Measurements from ENCODE around the gene CRYBG3.

CRYBG3 gene

DNA sequence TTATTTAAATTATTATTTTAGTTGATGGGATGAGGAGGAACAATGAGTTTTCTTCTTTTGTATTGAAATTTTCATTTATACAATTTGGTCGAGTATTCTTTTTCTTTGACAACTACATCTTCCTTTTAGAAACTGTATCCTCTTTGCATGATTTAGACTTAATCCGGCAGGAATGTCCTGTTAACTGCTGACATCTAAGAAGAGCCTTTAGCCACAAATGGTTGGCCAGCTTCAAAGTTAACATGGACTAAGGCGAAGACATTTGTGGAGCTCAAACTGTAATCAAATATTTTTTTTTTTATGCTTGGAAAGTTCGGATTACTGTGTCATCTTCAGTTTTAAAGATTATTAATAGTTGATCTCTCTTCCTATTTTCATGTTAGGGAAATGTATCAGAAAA lies 107.2 kb downstream of the CRYBG3 start:
- Mint-ChIP-seq H3K4me3 (no peak overlapping the region), H3K27ac (no peak overlapping the region), H3K9me3 (no peaks in the 10 kb centered on the region), H3K27me3 (ENCODE audit: low read depth) (no peaks in the 10 kb centered on the region), H3K4me1 (ENCODE audit: low read depth) (no peaks in the 10 kb centered on the region), H3K36me3 (ENCODE audit: low read depth) (peaks cover 22% of the 10 kb centered on the region)
- no peak for DNase-seq (ENCODE audit: low spot score)

DNA sequence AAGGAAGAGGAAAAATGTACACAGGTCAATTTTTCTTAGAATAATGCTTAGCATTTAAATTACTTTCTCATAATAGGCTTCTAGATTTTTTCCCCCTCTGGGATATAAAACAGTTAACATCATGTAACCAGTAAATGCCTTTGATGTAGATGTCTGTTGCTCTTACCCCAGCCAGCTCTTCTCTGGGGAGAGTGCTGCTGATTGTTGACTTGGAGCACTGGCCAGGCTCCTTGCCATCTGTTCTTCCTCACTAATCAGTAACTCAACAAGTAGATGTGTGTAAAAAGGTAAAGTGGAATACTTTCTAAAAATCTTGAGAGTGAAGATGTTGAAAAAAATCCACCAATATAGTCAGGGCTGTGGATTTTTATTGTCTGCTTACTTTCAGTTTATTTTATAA lies 108.2 kb downstream of the CRYBG3 start:
- Mint-ChIP-seq H3K36me3 (ENCODE audit: low read depth) (peaks cover 23% of the 10 kb centered on the region), H3K4me3 (no peak overlapping the region), H3K27me3 (ENCODE audit: low read depth) (no peaks in the 10 kb centered on the region)

DNA sequence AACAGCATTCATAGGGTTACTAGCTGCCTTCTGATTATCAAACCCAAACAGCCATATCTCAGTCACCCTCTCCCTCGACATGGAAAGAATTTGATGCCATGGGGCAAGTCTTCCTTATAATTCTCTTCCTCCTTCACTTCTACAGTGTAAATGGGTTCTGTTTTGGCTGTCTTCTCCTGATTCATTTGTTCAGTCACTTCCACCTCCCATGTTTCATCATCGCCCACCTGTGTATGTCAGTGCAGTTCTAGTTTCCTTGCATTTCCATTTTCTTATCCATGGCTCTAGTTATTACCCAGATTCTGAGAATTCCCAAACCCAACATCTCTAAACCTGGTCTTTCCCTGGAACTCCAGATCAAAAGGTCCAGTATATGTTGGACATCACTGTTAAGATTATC lies 109.4 kb downstream of the CRYBG3 start:
- H3K27me3 Mint-ChIP-seq (ENCODE audit: low read depth) = no peaks in the 10 kb centered on the region
- no peak for DNase-seq (ENCODE audit: low spot score)
- H3K27ac Mint-ChIP-seq = no peak overlapping the region
- peaks cover 33% of the 10 kb centered on the region for H3K36me3 Mint-ChIP-seq (ENCODE audit: low read depth)
- no peak overlapping the region for H3K4me3 Mint-ChIP-seq
- H3K4me1 Mint-ChIP-seq (ENCODE audit: low read depth) = peaks cover 2% of the 10 kb centered on the region
- no peaks in the 10 kb centered on the region for H3K9me3 Mint-ChIP-seq

More for the DNA sequence above, 108.2 kb downstream of the CRYBG3 start:
- Mint-ChIP-seq H3K27ac (no peak overlapping the region), H3K4me1 (ENCODE audit: low read depth) (no peaks in the 10 kb centered on the region), H3K9me3 (no peaks in the 10 kb centered on the region)
- DNase-seq (ENCODE audit: low spot score) = no peak

DNA sequence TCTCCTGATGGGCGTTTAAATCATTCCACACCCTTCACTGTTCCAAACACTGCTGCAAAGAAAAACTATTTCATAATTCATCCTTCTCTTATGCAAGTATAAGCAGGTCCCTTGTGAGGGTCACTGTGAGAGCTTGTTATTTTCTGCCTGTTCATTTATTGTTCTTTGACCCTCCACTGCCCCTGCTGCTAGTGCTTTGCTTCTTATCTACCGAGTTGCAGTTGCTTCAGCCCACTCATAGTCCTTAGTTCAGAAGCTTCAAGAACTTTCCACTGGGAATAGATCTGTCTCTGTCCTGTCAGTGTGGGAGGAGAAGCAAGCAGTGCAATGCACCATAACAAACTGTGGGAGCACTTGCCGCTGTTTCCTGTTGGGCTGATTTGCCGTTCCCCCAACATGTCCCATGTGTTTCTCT lies 110.6 kb downstream of the CRYBG3 start:
- DNase-seq (ENCODE audit: low spot score) = no peak
- no peaks in the 10 kb centered on the region for H3K27me3 Mint-ChIP-seq (ENCODE audit: low read depth)
- peaks cover 40% of the 10 kb centered on the region for H3K36me3 Mint-ChIP-seq (ENCODE audit: low read depth)
- H3K4me3 Mint-ChIP-seq = no peak overlapping the region
- no peaks in the 10 kb centered on the region for H3K9me3 Mint-ChIP-seq
- no peak overlapping the region for H3K27ac Mint-ChIP-seq
- peaks cover 2% of the 10 kb centered on the region for H3K4me1 Mint-ChIP-seq (ENCODE audit: low read depth)

GRCh38 chr3:97934980-97935695 lies 113.3 kb downstream of the CRYBG3 start:
- no peak overlapping the region for H3K27ac Mint-ChIP-seq
- no peaks in the 10 kb centered on the region for H3K27me3 Mint-ChIP-seq (ENCODE audit: low read depth)
- peaks cover 2% of the 10 kb centered on the region for H3K4me1 Mint-ChIP-seq (ENCODE audit: low read depth)
- H3K4me3 Mint-ChIP-seq = no peak overlapping the region
- peaks cover 39% of the 10 kb centered on the region for H3K36me3 Mint-ChIP-seq (ENCODE audit: low read depth)
- no peaks in the 10 kb centered on the region for H3K9me3 Mint-ChIP-seq
- DNase-seq (ENCODE audit: low spot score) = no peak

DNA sequence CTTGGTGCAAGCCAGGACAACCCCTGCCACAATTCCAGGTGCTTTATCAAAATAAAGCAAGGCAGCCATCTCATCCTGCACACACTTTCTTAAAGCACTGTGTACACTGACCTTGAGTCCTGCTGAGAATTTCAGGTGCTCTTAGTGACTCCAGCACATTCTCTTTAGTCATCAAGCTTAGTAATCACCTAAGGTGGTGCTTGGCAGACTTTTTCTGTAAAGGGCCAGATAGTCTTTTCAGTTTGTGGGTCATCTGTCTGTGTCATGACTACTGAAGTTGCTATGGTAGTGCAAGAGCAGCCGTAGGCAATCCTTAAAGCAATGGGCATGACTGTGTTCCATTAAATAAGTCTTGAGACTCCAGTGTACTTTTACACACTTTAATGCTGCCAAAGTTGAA lies 114.0 kb downstream of the CRYBG3 start:
- H3K36me3 Mint-ChIP-seq (ENCODE audit: low read depth) = peaks cover 37% of the 10 kb centered on the region
- H3K4me1 Mint-ChIP-seq (ENCODE audit: low read depth) = peaks cover 2% of the 10 kb centered on the region
- H3K27ac Mint-ChIP-seq = no peak overlapping the region
- H3K4me3 Mint-ChIP-seq = no peak overlapping the region
- DNase-seq (ENCODE audit: low spot score) = no peak
- no peaks in the 10 kb centered on the region for H3K27me3 Mint-ChIP-seq (ENCODE audit: low read depth)
- no peaks in the 10 kb centered on the region for H3K9me3 Mint-ChIP-seq

- Mint-ChIP-seq H3K4me1 (ENCODE audit: low read depth) (peaks cover 6% of the 10 kb centered on the region), H3K27me3 (ENCODE audit: low read depth) (no peaks in the 10 kb centered on the region), H3K4me3 (no peak overlapping the region), H3K9me3 (no peaks in the 10 kb centered on the region), H3K27ac (no peak overlapping the region), H3K36me3 (ENCODE audit: low read depth) (peaks cover 32% of the 10 kb centered on the region)
- DNase-seq (ENCODE audit: low spot score) = no peak
Measured at GRCh38 chr3:97937205-97937604, 115.4 kb downstream of the CRYBG3 start.

GRCh38 chr3:97938444-97938843 lies 116.6 kb downstream of the CRYBG3 start:
- DNase-seq (ENCODE audit: low spot score) = no peak
- Mint-ChIP-seq H3K36me3 (ENCODE audit: low read depth) (peaks cover 39% of the 10 kb centered on the region), H3K27me3 (ENCODE audit: low read depth) (no peaks in the 10 kb centered on the region), H3K4me3 (no peak overlapping the region), H3K9me3 (no peaks in the 10 kb centered on the region), H3K27ac (no peak overlapping the region), H3K4me1 (ENCODE audit: low read depth) (peaks cover 11% of the 10 kb centered on the region)

- Mint-ChIP-seq H3K4me1 (ENCODE audit: low read depth) (peaks cover 11% of the 10 kb centered on the region), H3K27me3 (ENCODE audit: low read depth) (no peaks in the 10 kb centered on the region), H3K36me3 (ENCODE audit: low read depth) (peaks cover 41% of the 10 kb centered on the region)
Measured at GRCh38 chr3:97939401-97939800, 117.6 kb downstream of the CRYBG3 start.

GRCh38 chr3:97940034-97940433 lies 118.2 kb downstream of the CRYBG3 start:
- no peaks in the 10 kb centered on the region for H3K9me3 Mint-ChIP-seq
- H3K4me3 Mint-ChIP-seq = no peak overlapping the region
- no peak overlapping the region for H3K27ac Mint-ChIP-seq
- H3K36me3 Mint-ChIP-seq (ENCODE audit: low read depth) = peaks cover 40% of the 10 kb centered on the region
- peaks cover 11% of the 10 kb centered on the region for H3K4me1 Mint-ChIP-seq (ENCODE audit: low read depth)
- H3K27me3 Mint-ChIP-seq (ENCODE audit: low read depth) = no peaks in the 10 kb centered on the region
- no peak for DNase-seq (ENCODE audit: low spot score)

More at GRCh38 chr3:97939401-97939800, 117.6 kb downstream of the CRYBG3 start:
- Mint-ChIP-seq H3K9me3 (no peaks in the 10 kb centered on the region), H3K4me3 (no peak overlapping the region), H3K27ac (no peak overlapping the region)
- DNase-seq (ENCODE audit: low spot score) = no peak

DNA sequence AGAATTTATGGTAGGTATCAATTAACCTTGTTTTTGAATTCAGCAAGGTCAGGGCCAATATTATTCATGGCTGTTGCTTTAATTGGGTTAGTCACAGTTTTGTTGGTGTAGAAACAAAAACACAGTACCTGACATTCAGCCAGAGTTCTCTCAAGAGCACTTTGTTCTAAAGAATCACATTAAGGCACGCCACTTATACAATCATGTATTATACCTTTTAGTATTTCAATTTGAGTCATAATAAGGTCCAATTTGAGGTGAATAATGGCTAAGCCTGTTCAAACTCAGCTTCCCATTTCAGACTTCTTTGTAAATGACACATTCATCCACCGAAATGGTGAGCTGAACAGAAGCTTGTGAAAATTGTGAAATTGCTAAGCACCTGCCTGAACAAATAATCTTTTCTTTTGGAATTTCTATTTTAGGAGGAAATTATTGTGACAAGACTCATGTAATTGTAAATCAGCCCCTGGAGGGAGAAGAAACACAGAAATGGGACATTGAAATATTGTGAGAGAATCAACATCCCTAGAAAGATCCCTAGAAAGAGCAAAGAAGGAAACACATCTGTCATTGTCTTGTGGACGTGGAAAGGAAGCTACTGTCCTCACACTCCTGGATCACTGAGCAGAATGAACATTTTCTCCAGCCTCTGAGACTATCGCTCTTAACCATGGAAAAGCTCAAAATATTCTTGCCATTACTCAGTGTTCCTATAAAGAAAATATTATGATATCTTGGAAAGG lies 121.2 kb downstream of the CRYBG3 start:
- H3K27me3 Mint-ChIP-seq (ENCODE audit: low read depth) = no peaks in the 10 kb centered on the region
- H3K4me1 Mint-ChIP-seq (ENCODE audit: low read depth) = peaks cover 9% of the 10 kb centered on the region
- H3K4me3 Mint-ChIP-seq = no peak overlapping the region
- H3K27ac Mint-ChIP-seq = peak overlapping the region; percentile 41
- no peak for DNase-seq (ENCODE audit: low spot score)
- peaks cover 41% of the 10 kb centered on the region for H3K36me3 Mint-ChIP-seq (ENCODE audit: low read depth)
- no peaks in the 10 kb centered on the region for H3K9me3 Mint-ChIP-seq

DNA sequence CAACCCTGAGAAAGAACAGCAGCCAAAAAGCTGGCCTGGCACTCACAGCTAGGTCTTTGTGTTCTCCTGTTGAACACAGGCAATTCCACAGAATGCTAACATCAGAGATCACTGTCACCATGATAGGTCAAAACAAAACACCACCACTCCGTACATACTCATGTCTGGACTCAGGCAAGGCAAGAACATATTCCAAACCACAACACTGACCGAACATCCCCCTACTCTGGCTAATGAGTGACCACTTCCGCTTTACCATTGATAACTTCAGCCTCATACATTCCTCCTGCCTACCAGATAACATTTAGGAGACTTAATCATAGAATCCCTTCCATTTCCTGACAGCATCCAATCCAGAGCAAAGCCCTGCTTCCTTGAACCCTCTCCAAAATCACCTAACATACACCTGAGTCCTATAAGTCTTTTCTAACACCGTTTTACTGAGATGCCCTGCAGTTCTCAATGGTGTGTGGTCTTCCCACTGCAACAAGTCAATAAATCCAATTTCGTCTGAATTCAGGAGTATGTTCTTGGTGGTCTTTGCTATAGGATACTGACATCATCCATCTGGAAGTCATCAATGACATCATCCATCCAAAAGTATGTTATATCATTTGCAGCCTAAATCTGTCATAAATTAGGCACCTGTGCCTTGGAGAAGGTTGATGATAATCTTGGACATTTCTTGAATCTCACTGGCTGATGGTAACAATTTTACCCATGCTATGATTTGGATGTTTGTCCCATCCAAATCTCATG lies 126.7 kb downstream of the CRYBG3 start:
- H3K27ac Mint-ChIP-seq = no peak overlapping the region

GRCh38 chr3:97949110-97949485 lies 127.3 kb downstream of the CRYBG3 start:
- Mint-ChIP-seq H3K9me3 (no peaks in the 10 kb centered on the region), H3K4me1 (ENCODE audit: low read depth) (no peaks in the 10 kb centered on the region), H3K36me3 (ENCODE audit: low read depth) (peaks cover 66% of the 10 kb centered on the region), H3K27ac (no peak overlapping the region), H3K27me3 (ENCODE audit: low read depth) (no peaks in the 10 kb centered on the region), H3K4me3 (no peak overlapping the region)
- no peak for DNase-seq (ENCODE audit: low spot score)

More for the DNA sequence above, 126.7 kb downstream of the CRYBG3 start:
- H3K36me3 Mint-ChIP-seq (ENCODE audit: low read depth) = peaks cover 68% of the 10 kb centered on the region
- no peaks in the 10 kb centered on the region for H3K9me3 Mint-ChIP-seq
- DNase-seq (ENCODE audit: low spot score) = no peak
- no peak overlapping the region for H3K4me3 Mint-ChIP-seq
- H3K27me3 Mint-ChIP-seq (ENCODE audit: low read depth) = no peaks in the 10 kb centered on the region
- no peaks in the 10 kb centered on the region for H3K4me1 Mint-ChIP-seq (ENCODE audit: low read depth)

DNA sequence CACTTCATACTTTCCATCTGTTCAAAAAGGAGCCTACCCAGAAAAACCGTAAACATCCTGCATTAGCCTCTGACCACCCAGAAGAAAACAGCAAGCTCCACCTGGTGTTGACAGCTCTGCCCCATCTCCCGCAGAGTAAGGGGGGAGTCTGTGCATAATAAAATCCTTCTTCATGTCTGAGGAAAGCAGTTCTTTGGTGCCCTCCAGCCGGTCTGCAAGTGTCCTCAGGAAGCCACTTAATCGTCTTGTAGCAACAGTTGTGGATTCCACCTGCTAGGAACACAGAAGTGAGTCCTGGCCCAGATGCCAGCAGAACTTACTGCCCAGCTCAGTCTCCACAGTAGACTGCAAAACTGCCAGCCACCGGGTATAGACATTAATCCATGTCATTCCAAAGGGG lies 127.9 kb downstream of the CRYBG3 start:
- DNase-seq (ENCODE audit: low spot score) = no peak
- Mint-ChIP-seq H3K27ac (no peak overlapping the region), H3K27me3 (ENCODE audit: low read depth) (no peaks in the 10 kb centered on the region), H3K36me3 (ENCODE audit: low read depth) (peaks cover 69% of the 10 kb centered on the region), H3K4me1 (ENCODE audit: low read depth) (no peaks in the 10 kb centered on the region), H3K9me3 (no peaks in the 10 kb centered on the region), H3K4me3 (no peak overlapping the region)
